ENCODE data around the gene OSBP2.

The OSBP2 gene

GRCh38 chr22:30885001-30885366 lies 190.3 kb downstream of the OSBP2 start:
- DNase-seq: no peak

- no peak for DNase-seq
Measured at GRCh38 chr22:30885591-30885990, 190.9 kb downstream of the OSBP2 start.

GRCh38 chr22:30887453-30887852 lies 192.8 kb downstream of the OSBP2 start:
- no peak for DNase-seq

- no peak for DNase-seq
Measured at GRCh38 chr22:30887861-30888260, 193.2 kb downstream of the OSBP2 start.

- no peak for DNase-seq
Measured at GRCh38 chr22:30889268-30889995, 194.8 kb downstream of the OSBP2 start.

- no peak for DNase-seq
Measured at GRCh38 chr22:30889996-30890480, 195.4 kb downstream of the OSBP2 start.

- DNase-seq: peak; percentile 14
Measured at GRCh38 chr22:30890686-30891442, 196.2 kb downstream of the OSBP2 start.

GRCh38 chr22:30891443-30891755 lies 196.7 kb downstream of the OSBP2 start:
- no peak for DNase-seq

GRCh38 chr22:30891781-30892180 lies 197.1 kb downstream of the OSBP2 start:
- no peak for DNase-seq

GRCh38 chr22:30892286-30892685 lies 197.6 kb downstream of the OSBP2 start:
- DNase-seq: no peak

GRCh38 chr22:30892731-30893221 lies 198.1 kb downstream of the OSBP2 start:
- no peak for DNase-seq

- no peak for DNase-seq
Measured at GRCh38 chr22:30893434-30894370, 199.0 kb downstream of the OSBP2 start.

- no peak for DNase-seq
Measured at GRCh38 chr22:30894371-30894740, 199.7 kb downstream of the OSBP2 start.

- no peak for DNase-seq
Measured at GRCh38 chr22:30902496-30903357, 208.1 kb downstream of the OSBP2 start.

GRCh38 chr22:30903876-30904460 lies 209.3 kb downstream of the OSBP2 start:
- DNase-seq: no peak

GRCh38 chr22:30905696-30906341 lies 211.1 kb downstream of the OSBP2 start:
- no peak for DNase-seq

GRCh38 chr22:30906411-30906810 lies 211.7 kb downstream of the OSBP2 start:
- DNase-seq: no peak

- no peak for DNase-seq
Measured at GRCh38 chr22:30906946-30907345, 212.3 kb downstream of the OSBP2 start.

GRCh38 chr22:30908051-30908461 lies 213.4 kb downstream of the OSBP2 start:
- no peak for DNase-seq

- no peak for DNase-seq
Measured at GRCh38 chr22:30909306-30909705, 214.6 kb downstream of the OSBP2 start.

GRCh38 chr22:30910358-30910757 lies 215.7 kb downstream of the OSBP2 start:
- DNase-seq: no peak
